Gastrocnemius medialis (tissue), 4 donors: ENCODE measurements around the gene AP1S3. TPM values are rescaled to one million over a fixed set of nuclear protein-coding genes. Genes with fewer than 3 reads are reported as not detected.

Experiments
- ATAC-seq, 2 donors: fragments of 150-250 bp; one replicate each; pipeline ENCODE4 v1.9.1; 2016
- DNase-seq, 2 donors: peaks; one replicate each; pipeline ENCODE4 v3.0.0-alpha.2; 2019
- H3K27ac ChIP-seq, 4 donors: fragments of 200-600 bp; sonication (generic); 1 replicate in 1 of 4; 2 replicates in 3 of 4; pipeline ENCODE4 v1.5.1; 2016 to 2018; ENCODE audit warnings: mild to moderate bottlenecking in 2 of 4, moderate library complexity in 1 of 4
- H3K27me3 ChIP-seq, 3 donors: fragments of 200-600 bp; sonication (generic) in 2 of 3; 1 replicate in 1 of 3; 2 replicates in 2 of 3; pipeline versions ENCODE4 v1.5.1 to v1.6.0; 2016 to 2019; ENCODE audit warnings: mild to moderate bottlenecking in 1 of 3, moderate library complexity in 1 of 3
- H3K36me3 ChIP-seq, 2 donors: fragments of 200-600 bp; sonication (generic) in 1 of 2; one replicate each; pipeline ENCODE4 v1.5.1; 2017 to 2018
- H3K4me1 ChIP-seq, 2 donors: fragments of 200-600 bp; sonication (generic) in 1 of 2; one replicate each; pipeline ENCODE4 v1.5.1; 2016 to 2017; ENCODE audit warnings: mild to moderate bottlenecking in 2 of 2
- H3K4me3 ChIP-seq, 4 donors: fragments of 200-600 bp; sonication (generic) in 3 of 4; 1 replicate in 1 of 4; 2 replicates in 3 of 4; pipeline ENCODE4 v1.5.1; 2016 to 2019; ENCODE audit warnings: mild to moderate bottlenecking in 2 of 4
- H3K9me3 ChIP-seq, 3 donors: fragments of 200-600 bp; sonication (generic) in 2 of 3; 1 replicate in 1 of 3; 2 replicates in 2 of 3; pipeline ENCODE4 v1.5.1; 2016 to 2019
- CTCF ChIP-seq, 5 experiments: fragments of 450-650 bp in 3 of 5; fragments of 200-600 bp in 2 of 5; sonication (generic) in 2 of 5; IDR thresholded peaks in 4 of 5; conservative IDR thresholded peaks in 1 of 5; 1 replicate in 4 of 5; 2 replicates in 1 of 5; pipeline ENCODE4 v1.5.1; 2016 to 2019; ENCODE audit warnings: antibody characterized with exemption in 5 of 5, mild to moderate bottlenecking in 3 of 5, moderate library complexity in 3 of 5
- POLR2A ChIP-seq, 2 donors: fragments of 450-650 bp; IDR thresholded peaks; one replicate each; pipeline ENCODE4 v1.6.1; 2017; ENCODE audit warnings: antibody characterized with exemption in 2 of 2, mild to moderate bottlenecking in 2 of 2, moderate library complexity in 2 of 2
- in situ Hi-C, 4 donors: fragments of 200-750 bp; cut with MboI; loops; one replicate each; pipeline versions ENCODE4 v1.15.0 to v1.8.0; 2017; ENCODE audit warnings: low sequenced_read_pairs in 4 of 4
- intact Hi-C: fragments of 100-400 bp; cut with DNase I; formaldehyde crosslinking; loops from one replicate; pipeline ENCODE4 v1.15.1; 2023; ENCODE audit warnings: low total_unique reads
- total RNA-seq, 4 donors: library from RNA; depleted of rRNA; stranded (reverse); fragments of >200 nt; gene quantifications; one replicate each; pipeline versions ENCODE4 v1.1.0 to v1.2.3, GENCODE V29; 2016

Gene AP1S3
- total RNA-seq, 4 donors from 2014 or later = 0.20 TPM; not detected in 3

GRCh38 chr2:223737207-223737606, 100.2 kb downstream of the AP1S3 start:
- no peak overlapping the region for H3K4me3 ChIP-seq
- in situ Hi-C loops = no loop called here
- H3K9me3 ChIP-seq = no peaks in the 10 kb centered on the region
- intact Hi-C loops = no loop called here
- DNase-seq (no peak), ATAC-seq (no peak)
- no peaks in the 10 kb centered on the region for H3K4me1 ChIP-seq
- TF ChIP-seq CTCF (IDR thresholded peaks at IDR 0.05 in 4 of 5, conservative IDR thresholded peaks at IDR 0.05 in 1 of 5) = no peak
- TF ChIP-seq POLR2A (IDR thresholded peaks at IDR 0.05) = no peak
- H3K27me3 ChIP-seq = no peaks in the 10 kb centered on the region
- no peaks in the 10 kb centered on the region for H3K36me3 ChIP-seq
- H3K27ac ChIP-seq = no peak overlapping the region

GRCh38 chr2:223736488-223736887, 100.9 kb downstream of the AP1S3 start:
- no peak for TF ChIP-seq CTCF (IDR thresholded peaks at IDR 0.05 in 4 of 5, conservative IDR thresholded peaks at IDR 0.05 in 1 of 5)
- no peak for TF ChIP-seq POLR2A (IDR thresholded peaks at IDR 0.05)
- Histone ChIP-seq H3K4me3 (no peak overlapping the region), H3K4me1 (no peaks in the 10 kb centered on the region), H3K27me3 (no peaks in the 10 kb centered on the region), H3K27ac (no peak overlapping the region), H3K36me3 (no peaks in the 10 kb centered on the region), H3K9me3 (no peaks in the 10 kb centered on the region)
- intact Hi-C loops (no loop called here), in situ Hi-C loops (no loop called here)
- ATAC-seq (no peak), DNase-seq (no peak)

- TF ChIP-seq POLR2A (IDR thresholded peaks at IDR 0.05) (no peak), CTCF (IDR thresholded peaks at IDR 0.05 in 4 of 5, conservative IDR thresholded peaks at IDR 0.05 in 1 of 5) (no peak)
- H3K36me3 ChIP-seq = no peaks in the 10 kb centered on the region
- H3K27me3 ChIP-seq = no peaks in the 10 kb centered on the region
- H3K27ac ChIP-seq = no peak overlapping the region
- no peak for ATAC-seq
- H3K9me3 ChIP-seq = no peaks in the 10 kb centered on the region
- in situ Hi-C loops (no loop called here), intact Hi-C loops (no loop called here)
- DNase-seq = no peak
- H3K4me1 ChIP-seq = no peaks in the 10 kb centered on the region
- H3K4me3 ChIP-seq = no peak overlapping the region
These were observed 101.6 kb downstream of the AP1S3 start for GRCh38 chr2:223735659-223736244.

- intact Hi-C loops (no loop called here), in situ Hi-C loops (no loop called here)
- Histone ChIP-seq H3K27ac (no peak overlapping the region), H3K36me3 (no peaks in the 10 kb centered on the region), H3K4me3 (no peak overlapping the region), H3K4me1 (no peaks in the 10 kb centered on the region), H3K9me3 (no peaks in the 10 kb centered on the region), H3K27me3 (no peaks in the 10 kb centered on the region)
- no peak for ATAC-seq
- no peak for TF ChIP-seq POLR2A (IDR thresholded peaks at IDR 0.05)
- TF ChIP-seq CTCF (IDR thresholded peaks at IDR 0.05 in 4 of 5, conservative IDR thresholded peaks at IDR 0.05 in 1 of 5) = no peak
- DNase-seq = no peak
These were observed 102.2 kb downstream of the AP1S3 start for GRCh38 chr2:223735035-223735640.

GRCh38 chr2:223734346-223734745, 103.0 kb downstream of the AP1S3 start:
- in situ Hi-C loops = no loop called here
- H3K4me3 ChIP-seq = no peak overlapping the region
- TF ChIP-seq CTCF (IDR thresholded peaks at IDR 0.05 in 4 of 5, conservative IDR thresholded peaks at IDR 0.05 in 1 of 5) = no peak
- TF ChIP-seq POLR2A (IDR thresholded peaks at IDR 0.05) = no peak
- no peak for ATAC-seq
- H3K4me1 ChIP-seq = no peaks in the 10 kb centered on the region
- DNase-seq = no peak
- no peaks in the 10 kb centered on the region for H3K36me3 ChIP-seq
- intact Hi-C loops = no loop called here
- no peaks in the 10 kb centered on the region for H3K27me3 ChIP-seq
- H3K9me3 ChIP-seq = no peaks in the 10 kb centered on the region
- no peak overlapping the region for H3K27ac ChIP-seq
